G401.6 (cell line): Measurements from ENCODE around the gene CHCHD1.
"Not testable (repeated sequence)": the region's sequence is repeated elsewhere in the genome, so short reads cannot be mapped to it uniquely, and the experiment has no call there.

Experiments used
- FAIRE-seq: peaks from 2 replicates; lab custom pipeline; 2012; peaks lifted over from hg19 to GRCh38; lab: Jason Lieb, UNC

Gene CHCHD1

DNA sequence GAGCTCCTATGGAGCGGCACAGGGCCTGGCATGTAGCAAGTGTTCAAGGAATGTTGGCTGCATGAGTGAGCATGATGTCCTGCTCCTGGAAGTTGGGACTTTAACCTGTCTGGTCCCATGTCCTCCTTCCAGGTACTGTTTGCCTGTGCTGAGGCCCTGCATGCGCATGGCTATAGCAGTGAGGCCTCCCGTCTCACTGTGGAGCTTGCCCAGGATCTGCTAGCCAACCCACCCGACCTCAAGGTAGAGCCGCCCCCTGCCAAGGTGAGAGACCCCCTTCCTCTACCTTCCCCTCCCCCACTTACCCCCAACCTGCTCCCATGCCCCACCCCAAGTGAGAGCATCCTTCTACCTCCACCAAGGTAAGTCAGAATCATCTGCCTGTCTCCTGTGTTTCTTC lies 11.6 kb downstream of the CHCHD1 start:
- FAIRE-seq: no peak

DNA sequence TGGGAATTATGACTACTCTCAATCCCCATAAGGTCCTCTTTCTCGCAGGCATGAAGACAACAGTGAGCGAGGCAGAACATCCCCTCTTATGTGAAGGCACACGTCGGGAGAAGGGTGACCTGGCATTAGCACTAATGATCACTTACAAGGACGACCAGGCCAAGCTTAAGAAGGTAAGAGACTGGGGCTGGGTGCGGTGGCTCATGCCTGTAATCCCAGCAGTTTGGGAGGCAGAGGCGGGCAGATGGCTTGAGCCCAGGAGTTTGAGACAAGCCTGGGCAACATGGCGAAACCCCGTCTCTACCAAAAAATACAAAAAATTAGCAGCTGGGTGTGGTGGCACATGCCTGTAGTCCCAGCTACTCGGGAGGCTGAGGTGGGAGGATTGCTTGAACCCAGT lies 13.6 kb downstream of the CHCHD1 start:
- FAIRE-seq: not testable (repeated sequence)

DNA sequence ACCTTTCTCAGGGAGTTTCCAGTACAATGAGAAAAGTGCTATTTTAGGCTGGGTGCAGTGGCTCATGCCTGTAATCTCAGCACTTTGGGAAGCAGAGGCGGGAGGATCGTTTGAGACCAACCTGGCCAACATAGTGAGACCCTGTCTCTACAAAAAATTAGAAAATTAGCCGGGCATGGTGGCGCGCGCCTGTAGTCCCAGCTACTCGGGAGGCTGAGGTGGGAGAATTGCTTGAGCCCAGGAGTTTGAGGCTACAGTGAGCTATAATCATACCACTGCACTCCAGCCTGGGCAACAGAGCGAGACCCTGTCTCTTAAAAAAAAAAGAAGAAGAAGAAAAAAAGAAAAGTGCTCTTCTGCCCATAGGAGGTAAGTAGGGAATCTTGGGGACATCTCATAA lies 14.2 kb downstream of the CHCHD1 start:
- not testable (repeated sequence) for FAIRE-seq

DNA sequence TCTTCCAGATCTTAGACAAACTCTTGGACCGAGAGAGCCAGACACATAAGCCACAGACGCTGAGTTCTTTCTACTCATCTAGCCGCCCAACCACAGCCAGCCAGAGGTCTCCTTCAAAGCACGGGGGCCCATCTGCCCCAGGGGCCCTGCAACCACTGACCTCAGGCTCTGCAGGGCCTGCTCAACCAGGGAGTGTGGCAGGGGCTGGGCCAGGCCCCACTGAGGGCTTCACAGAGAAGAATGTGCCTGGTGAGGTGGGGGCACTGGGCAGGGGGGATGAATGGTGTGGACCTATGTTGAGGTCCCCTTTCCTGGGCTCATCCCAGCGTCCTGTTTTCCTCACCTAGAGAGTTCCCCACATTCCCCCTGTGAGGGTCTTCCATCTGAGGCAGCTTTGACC lies 14.9 kb downstream of the CHCHD1 start:
- no peak for FAIRE-seq

DNA sequence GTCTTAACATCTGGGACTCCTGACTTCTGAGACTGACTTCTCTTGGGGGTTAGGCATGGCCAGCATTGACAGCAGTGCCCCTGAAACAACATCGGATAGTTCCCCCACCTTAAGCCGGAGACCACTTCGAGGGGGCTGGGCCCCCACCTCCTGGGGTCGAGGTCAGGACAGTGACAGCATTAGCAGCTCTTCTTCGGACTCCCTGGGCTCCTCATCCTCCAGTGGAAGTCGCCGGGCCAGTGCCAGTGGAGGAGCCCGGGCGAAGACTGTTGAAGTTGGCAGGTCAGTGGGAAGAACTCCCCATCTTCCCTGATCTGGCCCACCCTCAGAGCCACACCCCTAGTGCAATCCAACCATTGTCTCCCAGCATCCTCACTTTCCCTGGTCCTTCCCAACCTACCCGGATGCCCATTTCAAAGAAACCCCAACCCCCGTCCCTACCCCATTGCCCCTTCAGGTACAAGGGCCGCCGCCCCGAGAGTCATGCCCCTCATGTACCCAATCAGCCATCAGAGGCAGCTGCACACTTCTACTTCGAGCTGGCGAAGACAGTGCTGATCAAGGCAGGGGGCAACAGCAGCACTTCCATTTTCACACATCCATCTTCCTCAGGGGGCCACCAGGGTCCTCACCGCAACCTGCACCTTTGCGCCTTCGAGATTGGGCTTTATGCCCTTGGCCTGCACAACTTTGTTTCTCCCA lies 15.6 kb downstream of the CHCHD1 start:
- no peak for FAIRE-seq

DNA sequence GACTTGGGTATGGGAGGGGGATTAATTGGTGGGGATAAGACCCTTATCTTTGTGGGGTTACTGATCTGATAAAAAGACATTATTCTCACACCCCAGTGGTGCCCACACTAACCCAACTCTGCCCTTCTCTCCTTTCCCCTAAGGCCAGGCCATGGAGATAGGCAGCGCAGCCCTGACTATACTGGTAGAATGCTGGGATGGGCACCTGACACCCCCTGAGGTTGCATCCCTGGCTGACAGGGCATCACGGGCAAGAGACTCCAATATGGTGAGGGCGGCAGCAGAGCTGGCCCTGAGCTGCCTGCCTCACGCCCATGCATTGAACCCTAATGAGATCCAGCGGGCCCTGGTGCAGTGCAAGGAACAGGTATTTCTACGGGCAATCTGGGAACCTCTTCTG lies 16.2 kb downstream of the CHCHD1 start:
- no peak for FAIRE-seq

DNA sequence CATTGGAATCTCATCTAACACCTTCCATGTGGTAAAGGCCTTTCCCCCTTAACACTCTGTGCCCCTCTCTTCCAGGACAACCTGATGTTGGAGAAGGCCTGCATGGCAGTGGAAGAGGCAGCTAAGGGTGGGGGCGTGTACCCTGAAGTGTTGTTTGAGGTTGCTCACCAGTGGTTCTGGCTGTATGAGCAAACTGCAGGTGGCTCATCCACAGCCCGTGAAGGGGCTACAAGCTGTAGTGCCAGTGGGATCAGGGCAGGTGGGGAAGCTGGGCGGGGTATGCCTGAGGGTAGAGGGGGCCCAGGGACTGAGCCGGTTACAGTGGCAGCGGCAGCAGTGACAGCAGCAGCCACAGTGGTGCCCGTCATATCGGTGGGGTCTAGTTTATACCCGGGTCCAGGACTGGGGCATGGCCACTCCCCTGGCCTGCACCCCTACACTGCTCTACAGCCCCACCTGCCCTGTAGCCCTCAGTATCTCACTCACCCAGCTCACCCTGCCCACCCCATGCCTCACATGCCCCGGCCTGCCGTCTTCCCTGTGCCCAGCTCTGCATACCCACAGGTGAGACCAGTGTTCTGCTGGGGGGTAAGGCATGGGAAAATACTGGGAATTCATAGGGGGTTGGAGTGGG lies 17.2 kb downstream of the CHCHD1 start:
- FAIRE-seq: no peak

DNA sequence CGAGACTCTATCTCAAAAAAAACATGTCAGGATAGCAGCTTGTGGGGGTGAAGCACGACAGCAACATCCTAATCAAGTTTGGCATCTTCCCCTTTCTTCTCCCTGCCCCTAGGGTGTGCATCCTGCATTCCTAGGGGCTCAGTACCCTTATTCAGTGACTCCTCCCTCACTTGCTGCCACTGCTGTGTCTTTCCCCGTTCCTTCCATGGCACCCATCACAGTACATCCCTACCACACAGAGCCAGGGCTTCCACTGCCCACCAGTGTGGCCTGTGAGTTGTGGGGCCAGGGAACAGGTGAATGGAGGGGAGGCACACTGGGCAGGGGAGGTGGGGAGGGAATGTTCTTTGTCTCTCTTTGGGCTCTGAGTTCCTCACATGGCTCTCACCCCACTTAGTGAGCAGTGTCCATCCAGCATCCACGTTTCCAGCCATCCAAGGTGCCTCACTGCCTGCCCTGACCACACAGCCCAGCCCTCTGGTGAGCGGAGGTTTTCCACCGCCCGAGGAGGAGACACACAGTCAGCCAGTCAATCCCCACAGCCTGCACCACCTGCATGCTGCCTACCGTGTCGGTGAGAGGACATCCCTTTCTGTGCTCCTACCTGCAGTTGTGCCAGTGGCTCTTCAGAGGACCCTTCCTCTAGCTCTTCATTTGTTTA lies 18.2 kb downstream of the CHCHD1 start:
- FAIRE-seq: no peak

DNA sequence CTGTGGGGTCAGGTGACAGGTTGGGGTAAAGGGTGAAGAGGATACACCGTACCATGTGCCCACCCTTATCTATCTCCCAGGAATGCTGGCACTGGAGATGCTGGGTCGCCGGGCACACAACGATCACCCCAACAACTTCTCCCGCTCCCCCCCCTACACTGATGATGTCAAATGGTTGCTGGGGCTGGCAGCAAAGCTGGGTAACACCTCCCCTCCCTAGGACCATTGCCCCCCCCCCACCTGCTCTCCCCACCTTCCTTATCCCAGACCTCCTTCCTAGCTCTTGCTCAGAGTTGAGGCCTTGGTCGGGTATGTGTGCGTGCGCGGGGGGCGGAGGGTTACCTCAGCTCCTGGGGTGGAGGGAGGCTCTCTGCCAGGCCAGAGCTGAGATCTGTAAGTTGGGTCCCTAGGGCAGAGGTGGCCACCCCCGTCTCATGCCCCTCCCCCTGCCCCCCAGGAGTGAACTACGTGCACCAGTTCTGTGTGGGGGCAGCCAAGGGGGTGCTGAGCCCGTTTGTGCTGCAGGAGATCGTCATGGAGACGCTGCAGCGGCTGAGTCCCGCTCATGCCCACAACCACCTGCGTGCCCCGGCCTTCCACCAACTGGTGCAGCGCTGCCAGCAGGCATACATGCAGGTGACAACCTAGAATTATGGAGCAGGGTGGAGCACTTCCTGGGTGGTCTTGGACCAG lies 18.9 kb downstream of the CHCHD1 start:
- FAIRE-seq: no peak

DNA sequence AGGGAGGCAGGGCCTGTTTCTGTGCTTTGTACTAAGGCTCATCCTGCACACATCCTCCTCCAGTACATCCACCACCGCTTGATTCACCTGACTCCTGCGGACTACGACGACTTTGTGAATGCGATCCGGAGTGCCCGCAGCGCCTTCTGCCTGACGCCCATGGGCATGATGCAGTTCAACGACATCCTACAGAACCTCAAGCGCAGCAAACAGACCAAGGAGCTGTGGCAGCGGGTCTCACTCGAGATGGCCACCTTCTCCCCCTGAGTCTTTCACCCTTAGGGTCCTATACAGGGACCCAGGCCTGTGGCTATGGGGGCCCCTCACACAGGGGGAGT lies 19.4 kb downstream of the CHCHD1 start:
- FAIRE-seq: no peak

DNA sequence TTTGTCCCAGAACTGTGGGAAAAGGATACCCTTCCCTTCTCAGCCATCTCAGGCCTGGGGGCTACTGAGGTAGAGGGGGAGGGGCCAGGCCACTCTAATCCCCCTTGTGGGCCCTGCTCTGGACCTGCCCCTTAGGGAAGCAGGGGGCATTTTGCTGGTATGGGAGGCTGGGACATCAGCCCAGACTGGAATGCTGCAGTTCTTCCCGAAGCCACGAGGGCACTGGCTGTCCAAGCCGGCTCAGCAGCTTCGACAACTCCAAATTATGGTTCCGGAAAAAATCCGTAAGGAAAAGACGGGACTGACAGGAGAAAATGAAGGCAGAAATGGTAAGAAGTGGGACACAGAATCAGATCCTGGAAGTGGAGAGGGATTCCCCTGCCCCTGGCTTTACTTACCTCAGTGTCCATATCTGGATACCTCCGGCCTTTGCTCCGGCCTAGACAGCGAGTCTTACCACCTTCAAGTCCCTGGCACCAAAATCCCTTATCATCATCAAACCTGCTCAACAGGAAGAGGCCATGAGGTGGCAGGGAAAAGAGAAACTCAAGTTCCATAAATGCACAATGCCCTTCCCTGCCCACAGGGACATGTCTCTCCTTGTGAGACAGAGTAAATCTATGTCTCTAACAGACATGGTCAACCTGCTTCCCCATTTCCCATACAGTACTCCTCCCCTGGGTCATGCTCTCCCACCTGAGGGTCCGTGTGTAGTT lies 20.6 kb downstream of the CHCHD1 start:
- no peak for FAIRE-seq

DNA sequence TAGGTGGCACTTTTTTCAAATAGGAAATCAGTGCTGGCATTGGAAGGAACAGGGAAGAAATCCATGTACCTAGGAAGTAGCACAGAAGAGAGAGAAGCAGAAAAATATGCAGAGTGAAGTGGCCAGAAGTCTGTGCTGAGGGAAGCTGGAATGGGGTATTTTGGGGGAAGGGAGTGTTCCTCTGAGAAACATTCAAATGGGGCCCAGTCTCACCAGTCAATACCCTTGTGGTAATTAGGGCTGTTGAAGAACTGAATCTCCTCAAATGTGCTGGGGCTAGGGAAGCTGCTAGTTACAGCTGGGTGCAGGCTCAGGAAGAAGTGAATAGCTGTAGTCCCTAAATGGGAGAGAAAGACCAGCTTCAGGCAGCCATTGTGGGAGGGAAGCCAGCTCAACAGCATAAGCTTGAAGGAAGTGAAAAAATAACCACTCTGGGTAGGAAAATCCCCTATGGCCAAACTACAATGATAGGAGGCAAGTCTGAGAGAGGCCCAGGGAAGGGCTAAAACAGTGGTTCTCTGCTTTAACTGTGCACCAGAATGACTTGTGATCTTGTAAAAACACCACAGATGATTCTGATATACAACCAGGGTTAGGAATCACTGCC lies 21.9 kb downstream of the CHCHD1 start:
- no peak for FAIRE-seq

DNA sequence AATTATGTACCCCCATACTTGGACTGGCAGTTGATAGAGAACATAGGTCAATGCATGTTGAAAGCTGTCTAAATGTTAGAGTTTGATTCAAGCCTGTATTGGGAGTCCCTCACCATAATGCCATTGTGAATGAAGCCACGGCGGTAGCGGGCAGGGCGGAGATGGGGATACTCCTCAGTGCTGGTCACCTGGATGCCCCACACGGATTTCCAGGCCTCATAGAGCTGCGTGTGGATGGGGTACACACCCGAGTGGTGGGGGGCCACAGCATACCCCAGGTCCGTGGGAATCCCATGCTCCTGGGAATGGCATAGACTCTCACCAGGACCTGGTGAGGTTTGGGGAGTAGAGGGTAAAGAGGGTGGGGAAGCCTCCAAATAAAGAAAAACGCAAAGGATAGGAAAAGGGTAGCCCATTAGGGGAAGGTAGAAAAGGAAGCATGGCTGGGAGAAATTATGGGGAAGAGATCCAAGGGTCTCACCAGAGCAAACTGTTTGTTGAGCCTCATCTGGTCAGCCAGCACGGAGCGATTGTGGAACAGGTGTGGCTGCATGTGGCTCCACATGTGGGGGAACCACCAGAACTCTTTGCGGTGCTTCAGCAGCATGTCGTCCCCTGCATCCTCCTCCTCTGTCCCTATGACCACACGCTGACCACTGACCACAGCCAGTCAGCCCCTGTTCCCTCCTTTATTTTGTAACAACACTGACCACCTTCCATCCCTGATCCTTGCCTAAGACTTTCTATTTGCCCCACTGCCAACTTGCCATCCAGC lies 24.5 kb downstream of the CHCHD1 start:
- no peak for FAIRE-seq

DNA sequence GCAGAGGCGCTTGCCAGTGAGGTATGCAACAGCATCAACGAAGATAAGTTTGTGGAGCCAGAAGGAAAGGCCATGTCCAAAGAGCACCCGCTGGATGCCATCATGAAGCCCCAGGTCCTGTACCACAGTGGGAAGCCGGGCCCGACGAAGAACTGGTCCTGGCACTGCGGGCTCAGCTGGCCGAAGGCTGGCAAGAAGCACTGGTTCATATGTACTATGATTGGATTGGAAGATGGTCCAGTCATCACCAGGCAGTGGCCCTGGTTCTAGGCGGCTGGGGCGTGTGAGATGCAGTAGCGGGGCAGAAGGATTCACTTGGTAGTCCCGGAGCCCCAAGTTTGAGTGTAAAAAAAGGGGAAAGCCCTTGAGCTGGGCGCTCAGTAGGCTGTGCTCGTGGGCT lies 25.6 kb downstream of the CHCHD1 start:
- FAIRE-seq: no peak

DNA sequence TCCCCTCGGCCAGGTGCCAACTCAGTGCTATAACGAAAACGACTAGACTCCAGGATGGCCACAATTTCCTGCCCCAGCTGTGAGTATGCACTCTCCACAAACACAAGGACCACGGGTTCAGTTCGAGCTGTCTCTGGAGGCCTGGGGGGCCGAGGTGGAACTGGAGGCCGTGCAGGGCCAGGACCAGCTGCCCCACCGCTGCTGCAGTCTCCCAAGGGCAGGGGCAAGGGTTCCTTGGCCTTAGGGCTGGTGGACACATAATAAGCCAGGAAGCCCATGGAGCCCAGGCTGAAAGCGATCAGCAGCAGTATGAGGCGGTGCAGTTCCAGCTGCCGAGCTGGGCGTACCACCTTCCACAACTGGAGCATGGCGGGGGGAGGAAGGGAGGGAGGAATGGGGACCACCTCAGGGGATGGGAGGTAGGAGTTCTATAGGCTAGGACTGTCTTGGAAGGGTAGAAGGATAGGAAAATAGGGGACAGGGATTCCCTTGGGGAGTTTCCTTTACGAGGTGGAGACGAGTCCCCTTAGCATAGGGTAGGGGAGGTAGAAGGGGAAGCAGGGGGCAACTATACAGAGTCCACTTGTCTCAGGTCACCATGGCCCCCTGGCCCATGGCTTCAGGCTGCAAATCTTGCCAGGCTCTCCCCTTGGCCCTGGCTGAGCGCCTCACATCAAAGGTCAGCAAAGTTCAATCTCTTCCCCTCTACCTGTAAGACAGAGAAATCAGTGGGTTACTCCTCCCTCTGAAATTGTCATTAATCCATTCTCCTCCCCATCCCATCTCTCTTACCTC lies 26.4 kb downstream of the CHCHD1 start:
- FAIRE-seq: no peak

DNA sequence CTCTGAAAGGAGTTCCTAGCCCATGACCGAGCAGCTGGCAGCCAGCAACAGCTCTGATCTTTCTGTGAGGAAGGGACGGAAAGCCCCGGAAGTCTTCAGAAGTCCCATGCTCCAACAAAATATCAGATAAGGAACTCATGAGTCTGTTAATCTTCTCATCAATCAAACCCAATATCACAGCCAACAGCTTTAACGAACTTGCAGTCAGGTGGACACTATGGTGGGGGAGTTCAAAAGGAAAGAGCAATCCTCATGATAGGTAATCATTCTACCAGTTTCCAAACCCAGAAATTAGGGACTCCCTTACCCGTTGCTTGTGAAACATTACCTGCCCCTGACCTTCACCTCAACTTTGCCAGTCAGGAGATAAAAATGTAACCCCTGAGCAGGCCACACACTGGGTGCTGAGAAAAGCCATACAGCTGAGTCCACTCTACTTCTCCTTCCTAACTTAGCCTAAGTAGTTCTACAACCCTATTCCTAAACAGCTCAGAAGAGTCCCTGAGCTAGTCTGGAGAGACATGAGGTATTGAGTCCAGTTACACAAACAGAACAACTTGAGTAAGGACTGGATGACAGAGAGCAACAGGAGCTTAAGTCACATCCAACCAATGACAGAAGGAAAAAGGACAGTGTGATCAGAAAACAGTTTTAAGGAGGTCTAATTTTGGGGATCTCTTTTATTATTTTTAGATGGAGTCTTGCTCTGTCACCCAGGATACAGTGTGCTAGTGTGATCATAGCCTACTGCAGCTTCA lies 27.4 kb downstream of the CHCHD1 start:
- FAIRE-seq: no peak

DNA sequence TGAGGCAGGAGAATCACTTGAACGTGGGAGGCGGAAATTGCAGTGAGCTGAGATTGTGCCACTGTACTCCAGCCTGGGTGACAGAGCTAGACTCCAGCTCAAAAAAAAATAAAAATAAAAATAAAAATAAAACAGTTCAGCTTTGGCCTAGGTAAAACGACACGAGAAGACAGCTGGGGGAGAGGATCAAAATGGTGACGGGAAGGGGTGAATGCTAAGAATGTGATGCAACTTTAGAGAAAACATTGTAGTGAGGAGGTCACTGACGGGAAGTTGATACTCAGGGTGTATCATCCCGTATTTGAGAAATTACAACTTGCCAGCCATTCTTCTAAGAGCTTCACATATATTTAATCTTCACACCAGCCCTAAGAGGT lies 28.5 kb downstream of the CHCHD1 start:
- no peak for FAIRE-seq

DNA sequence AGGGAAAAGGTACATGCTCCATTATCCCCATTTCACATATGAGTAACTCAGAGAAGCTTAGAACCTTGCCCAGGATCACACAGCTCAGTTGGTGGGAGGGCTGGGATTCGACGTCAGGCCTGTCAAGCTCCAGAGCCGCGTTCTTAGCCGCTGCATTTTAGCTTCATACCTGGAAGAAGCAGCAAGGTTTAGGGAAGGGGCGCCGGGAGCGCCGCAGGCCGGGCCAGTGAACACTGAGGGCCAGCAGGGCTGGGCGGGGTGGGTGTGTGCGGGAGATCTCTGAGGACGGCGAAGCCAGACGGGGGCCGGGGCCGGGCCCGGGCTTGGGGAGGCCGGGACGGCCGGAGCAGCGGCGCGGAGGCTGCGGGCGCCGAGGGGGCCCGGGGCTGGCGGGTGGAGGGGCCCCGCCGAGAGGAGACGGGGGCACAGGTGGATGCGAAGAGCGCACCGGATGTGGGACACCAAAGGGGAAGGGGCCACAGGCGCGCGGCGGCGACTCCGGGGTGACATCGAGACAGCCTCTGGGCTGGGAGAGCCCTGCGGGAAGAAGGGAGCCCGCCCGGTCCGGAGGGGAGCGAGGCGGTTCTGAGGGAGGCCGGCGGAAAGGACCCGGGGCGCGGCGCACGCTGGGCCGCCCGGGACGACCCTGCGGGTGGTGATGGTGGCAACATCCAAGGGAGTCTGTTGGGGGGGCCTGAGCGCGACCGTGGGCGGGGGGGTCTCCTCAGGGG lies 29.1 kb downstream of the CHCHD1 start:
- no peak for FAIRE-seq

DNA sequence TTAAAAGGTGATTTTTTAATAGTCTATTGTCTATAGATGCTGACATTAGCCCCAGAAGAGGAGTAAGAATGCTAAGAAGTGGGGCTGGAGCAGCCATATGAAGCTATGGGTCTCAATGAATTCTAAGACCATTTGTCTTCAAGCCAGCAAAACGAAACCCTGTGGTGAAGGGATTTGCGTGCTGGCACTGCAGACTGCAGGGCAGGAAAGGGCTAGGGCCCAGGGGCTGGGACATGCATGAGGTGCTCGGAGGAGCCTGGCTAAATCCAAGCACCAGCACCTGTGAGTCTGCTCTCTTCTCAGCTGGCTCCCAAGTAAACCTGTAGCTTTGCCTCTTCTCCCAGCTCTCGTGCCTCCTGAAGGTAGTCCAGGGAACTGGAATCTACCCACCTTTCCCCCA lies 30.8 kb downstream of the CHCHD1 start:
- FAIRE-seq: no peak
